ENCODE measurements around the gene DDX19B.

DNA sequence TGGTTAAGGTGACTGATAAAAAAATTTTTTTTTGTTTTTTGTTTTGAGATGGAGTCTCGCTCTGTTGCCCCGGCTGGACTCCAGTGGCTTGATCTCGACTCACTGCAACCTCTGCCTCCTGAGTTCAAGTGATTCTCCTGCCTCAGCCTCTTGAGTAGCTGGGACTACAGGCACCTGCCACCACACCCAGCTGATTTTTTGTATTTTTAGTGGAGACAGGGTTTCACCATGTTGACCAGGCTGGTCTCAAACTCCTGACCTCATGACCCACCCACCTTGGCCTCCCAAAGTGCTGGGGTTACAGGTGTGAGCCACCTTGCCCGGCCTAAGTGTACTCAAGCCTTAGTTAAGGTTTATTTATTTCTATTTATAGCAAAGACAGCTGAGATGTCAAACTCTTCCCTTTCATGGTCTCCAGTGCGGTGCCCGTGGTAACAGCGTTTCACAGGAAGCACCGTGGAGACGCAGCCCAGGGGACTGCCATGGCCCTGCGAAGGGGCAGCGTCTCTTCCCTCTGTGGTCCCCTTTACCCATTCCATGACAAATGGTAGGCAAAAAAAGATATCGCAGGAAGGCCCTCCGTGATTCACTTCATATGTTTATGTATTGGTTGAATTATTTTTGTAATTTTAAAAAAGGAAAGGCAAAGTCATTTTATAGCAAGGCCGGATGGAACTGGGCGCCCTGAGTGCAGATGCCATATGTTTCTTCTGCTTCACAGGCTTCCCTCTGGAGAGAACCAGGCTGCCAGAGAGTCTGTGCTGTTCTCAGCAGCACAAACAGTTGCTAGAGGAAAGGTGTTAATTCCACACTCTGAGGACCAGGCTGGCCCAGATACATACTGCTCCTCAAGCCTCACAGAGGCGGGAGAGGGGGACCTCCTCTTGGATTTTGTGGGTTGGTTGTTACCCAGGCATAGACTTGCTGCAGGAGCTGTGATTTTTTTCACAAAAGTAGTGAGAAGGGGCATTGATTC, 76.9 kb downstream of the DDX19B start:
- TF ChIP-seq GATA2 (IDR thresholded peaks at IDR 0.05; ENCODE audit: low read depth, low read length) (no peak), GATA3 (IDR thresholded peaks at IDR 0.05; ENCODE audit: low read depth, low read length) (no peak)
